Measurements from ENCODE around the gene UQCRC1.

GRCh38 chr3:48633743-48634142, 24.3 kb upstream of the UQCRC1 start:
- no peak for TF ChIP-seq CTCF (conservative IDR thresholded peaks at IDR 0.05 in 1 of 2, IDR thresholded peaks at IDR 0.05 in 1 of 2; ENCODE audit: low read depth in 1 of 2, low read length in 2 of 2)
- TF ChIP-seq EZH2 (IDR thresholded peaks at IDR 0.05; ENCODE audit: low read length, missing control alignments), result no peak
